GM23338 (cell line): ENCODE measurements around the gene APOL2. TPM values are rescaled to one million over a fixed set of nuclear protein-coding genes. Genes with fewer than 3 reads are reported as not detected.
"Not testable (repeated sequence)": the region's sequence is repeated elsewhere in the genome, so short reads cannot be mapped to it uniquely, and the experiment has no call there.

Experiments
- ATAC-seq: fragments of 200-7000 bp; cut with Tn5 transposase; 3 replicates; pipeline ENCODE4 v1.9.1; 2020
- DNase-seq: peaks from one replicate; pipeline ENCODE4 v3.0.0-alpha.2; 2015; ENCODE audit warnings: low spot score
- H2AFZ ChIP-seq: fragments of 200-600 bp; sonication (generic); 2 replicates; pipeline ENCODE4 v1.8.0; 2016; ENCODE audit warnings: antibody characterized with exemption, mild to moderate bottlenecking, moderate library complexity
- H3F3A ChIP-seq: fragments of 200-600 bp; sonication (generic); replicated peaks from 2 replicates; pipeline ENCODE4 v1.8.0; 2017; ENCODE audit warnings: antibody characterized with exemption, mixed run types, low read depth
- H3K27ac ChIP-seq: fragments of 200-600 bp; sonication (generic); 2 replicates; pipeline ENCODE4 v1.6.1; 2016; ENCODE audit warnings: low read depth
- H3K27me3 ChIP-seq: fragments of 200-600 bp; sonication (generic); 2 replicates; pipeline ENCODE4 v1.8.0; 2016; ENCODE audit warnings: mild to moderate bottlenecking, mixed run types, moderate library complexity; ENCODE audit not compliant: insufficient read depth
- H3K36me3 ChIP-seq: fragments of 200-600 bp; sonication (generic); 2 replicates; pipeline ENCODE4 v1.8.0; 2016; ENCODE audit warnings: mild to moderate bottlenecking; ENCODE audit not compliant: insufficient read depth
- H3K4me1 ChIP-seq: fragments of 200-600 bp; sonication (generic); 2 replicates; pipeline ENCODE4 v1.8.0; 2016; ENCODE audit warnings: mild to moderate bottlenecking, moderate library complexity; ENCODE audit not compliant: insufficient read depth
- H3K4me2 ChIP-seq: fragments of 200-600 bp; sonication (generic); 2 replicates; pipeline ENCODE4 v1.7.1; 2017; ENCODE audit warnings: mixed run types
- H3K4me3 ChIP-seq: fragments of 200-600 bp; sonication (generic); 2 replicates; pipeline ENCODE4 v1.6.1; 2016; ENCODE audit warnings: mixed run types
- H3K79me2 ChIP-seq: fragments of 200-600 bp; sonication (generic); replicated peaks from 2 replicates; pipeline ENCODE4 v1.8.0; 2017; ENCODE audit warnings: mild to moderate bottlenecking; ENCODE audit not compliant: insufficient read depth
- H3K9me2 ChIP-seq: fragments of 200-600 bp; sonication (generic); 2 replicates; pipeline ENCODE4 v1.8.0; 2017; ENCODE audit not compliant: insufficient read depth
- H4K20me1 ChIP-seq: fragments of 200-600 bp; sonication (generic); replicated peaks from 2 replicates; pipeline ENCODE4 v1.8.0; 2017; ENCODE audit warnings: mild to moderate bottlenecking; ENCODE audit not compliant: insufficient read depth
- H3K27ac Mint-ChIP-seq: 2 replicates; pipeline ENCODE4 v1.8.0; 2020; ENCODE audit warnings: inconsistent platforms, mild to moderate bottlenecking, moderate library complexity, mixed read lengths
- H3K27me3 Mint-ChIP-seq: 3 replicates; pipeline ENCODE4 v1.8.0; 2022; ENCODE audit warnings: low read depth, mild to moderate bottlenecking, moderate library complexity, mixed read lengths, inconsistent platforms; ENCODE audit not compliant: insufficient read depth, poor library complexity
- H3K36me3 Mint-ChIP-seq: 3 replicates; pipeline ENCODE4 v1.8.0; 2021; ENCODE audit warnings: low read depth, mild to moderate bottlenecking, inconsistent platforms, moderate library complexity, mixed read lengths
- H3K4me1 Mint-ChIP-seq: 3 replicates; pipeline ENCODE4 v1.8.0; 2020; ENCODE audit warnings: mild to moderate bottlenecking, inconsistent platforms, mixed read lengths
- H3K4me3 Mint-ChIP-seq: 3 replicates; pipeline ENCODE4 v1.8.0; 2021; ENCODE audit warnings: moderate library complexity, mild to moderate bottlenecking, inconsistent platforms, mixed read lengths
- H3K9me3 Mint-ChIP-seq: 3 replicates; pipeline ENCODE4 v1.8.0; 2020; ENCODE audit warnings: moderate library complexity, mild to moderate bottlenecking, inconsistent platforms, mixed read lengths
- CREB1 ChIP-seq: fragments of 250-450 bp; sonication (Bioruptor Pico); IDR thresholded peaks from 2 replicates; pipeline ENCODE4 v1.5.0; 2020; ENCODE audit warnings: low read depth, mild to moderate bottlenecking, moderate library complexity
- CTCF ChIP-seq, 2 experiments: fragments of 200-600 bp in 1 of 2; sonication (generic) in 1 of 2; conservative IDR thresholded peaks; 2 replicates each; pipeline versions ENCODE4 v1.5.1 to v1.6.1; 2016 to 2017; ENCODE audit warnings: antibody characterized with exemption in 2 of 2, low read depth in 2 of 2, mild to moderate bottlenecking in 2 of 2, moderate library complexity in 1 of 2
- EZH2 ChIP-seq: fragments of 200-600 bp; sonication (generic); IDR thresholded peaks from one replicate; pipeline ENCODE4 v1.8.0; 2017; ENCODE audit warnings: antibody characterized with exemption, mild to moderate bottlenecking, low read depth; ENCODE audit not compliant: unreplicated experiment
- POLR2AphosphoS5 ChIP-seq: IDR thresholded peaks from 2 replicates; pipeline ENCODE4 v1.6.1; 2016; ENCODE audit warnings: antibody characterized with exemption, low read depth
- STAT1 ChIP-seq: IDR thresholded peaks from one replicate; pipeline ENCODE4 v1.6.1; 2016; ENCODE audit warnings: antibody characterized with exemption; ENCODE audit not compliant: unreplicated experiment
- ZNF331 ChIP-seq: fragments of 250-450 bp; sonication (Bioruptor Pico); IDR thresholded peaks from 2 replicates; pipeline ENCODE4 v1.5.0; 2020; ENCODE audit warnings: low read depth, mild to moderate bottlenecking, moderate library complexity
- polyA plus RNA-seq: library from polyadenylated mRNA; unstranded; fragments of >200 nt; fragmentation: Nextera tagmentation; extraction: Ambion mirVana; gene quantifications from 2 replicates; pipeline ENCODE4 v1.2.1, GENCODE V29; 2016
- total RNA-seq: library from RNA; depleted of rRNA; stranded (reverse); fragments of >200 nt; shearing (Covaris generic); gene quantifications from 2 replicates; pipeline ENCODE4 v1.2.3, GENCODE V29; 2014

APOL2 gene
- total and polyA plus RNA-seq, 2 experiments from 2014 or later: 5.5 to 10.4 TPM

- TF ChIP-seq CTCF (conservative IDR thresholded peaks at IDR 0.05; ENCODE audit: low read depth in 2 of 2): no peak
- no peak for TF ChIP-seq ZNF331 (CRISPR knock-in tag)
These were observed 33.1 kb downstream of the APOL2 start (continued) for GRCh38 chr22:36206255-36206654.

- not testable (repeated sequence) for H3K4me2 ChIP-seq, H3K4me3 Mint-ChIP-seq, H2AFZ ChIP-seq, ATAC-seq, H3K36me3 ChIP-seq, H4K20me1 ChIP-seq, H3F3A ChIP-seq, H3K4me3 ChIP-seq, H3K36me3 Mint-ChIP-seq, H3K27me3 Mint-ChIP-seq, H3K9me2 ChIP-seq, H3K27ac ChIP-seq, H3K27me3 ChIP-seq, DNase-seq, H3K27ac Mint-ChIP-seq, H3K4me1 ChIP-seq, H3K79me2 ChIP-seq
- peaks cover 18% of the 10 kb centered on the region for H3K9me3 Mint-ChIP-seq
- H3K4me1 Mint-ChIP-seq: peaks cover 14% of the 10 kb centered on the region
These were observed 33.8 kb downstream of the APOL2 start for GRCh38 chr22:36205573-36205972.

GRCh38 chr22:36204632-36205015, 34.7 kb downstream of the APOL2 start:
- H3K4me3 Mint-ChIP-seq: no peak overlapping the region
- ATAC-seq (peak; percentile 77), DNase-seq (peak; percentile 15)
- TF ChIP-seq EZH2: no peak
- no peak for TF ChIP-seq CREB1 (CRISPR knock-in tag)
- TF ChIP-seq POLR2AphosphoS5: no peak
- TF ChIP-seq ZNF331 (CRISPR knock-in tag): no peak
- TF ChIP-seq CTCF (conservative IDR thresholded peaks at IDR 0.05; ENCODE audit: low read depth in 2 of 2): peak in 1 of 2 experiments; percentile 29; a peak in 2 of 4 replicates
- no peak for TF ChIP-seq STAT1
- Histone ChIP-seq H3K4me1 (no peaks in the 10 kb centered on the region), H4K20me1 (no peaks in the 10 kb centered on the region), H3K27ac (no peak overlapping the region), H3F3A (no peaks in the 10 kb centered on the region), H3K36me3 (no peaks in the 10 kb centered on the region), H3K79me2 (no peaks in the 10 kb centered on the region), H3K9me2 (no peaks in the 10 kb centered on the region), H2AFZ (no peak overlapping the region), H3K4me3 (no peak overlapping the region), H3K27me3 (no peaks in the 10 kb centered on the region), H3K4me2 (no peak overlapping the region)
- H3K27ac Mint-ChIP-seq: no peak overlapping the region
- H3K27me3 Mint-ChIP-seq: peaks cover 11% of the 10 kb centered on the region
- H3K36me3 Mint-ChIP-seq: no peaks in the 10 kb centered on the region
- peaks cover 14% of the 10 kb centered on the region for H3K4me1 Mint-ChIP-seq
- H3K9me3 Mint-ChIP-seq: peaks cover 10% of the 10 kb centered on the region
